Duodenal mucosa (tissue), 2 donors: ENCODE data around the gene KRR1.
"Not testable (repeated sequence)": the region's sequence is repeated elsewhere in the genome, so short reads cannot be mapped to it uniquely, and the experiment has no call there.

Experiments used
- H3K27ac ChIP-seq: one replicate; pipeline ENCODE4 v1.7.0; 2013; ENCODE audit warnings: low read depth, low read length
- H3K27me3 ChIP-seq, 2 donors: one replicate each; pipeline ENCODE4 v1.7.0; 2013; ENCODE audit warnings: low read length in 2 of 2, control low read depth in 1 of 2; ENCODE audit not compliant: insufficient read depth in 2 of 2, control insufficient read depth in 1 of 2
- H3K36me3 ChIP-seq, 2 donors: one replicate each; pipeline ENCODE4 v1.7.0; 2013; ENCODE audit warnings: low read length in 2 of 2, control low read depth in 1 of 2; ENCODE audit not compliant: insufficient read depth in 2 of 2, control insufficient read depth in 1 of 2
- H3K4me1 ChIP-seq, 2 donors: one replicate each; pipeline ENCODE4 v1.7.0; 2013; ENCODE audit warnings: low read length in 2 of 2, control low read depth in 1 of 2; ENCODE audit not compliant: insufficient read depth in 2 of 2, control insufficient read depth in 1 of 2
- H3K4me3 ChIP-seq, 2 donors: one replicate each; pipeline ENCODE4 v1.7.0; 2013; ENCODE audit warnings: low read length in 2 of 2, low read depth in 1 of 2
- H3K9ac ChIP-seq, 2 donors: one replicate each; pipeline ENCODE4 v1.7.0; 2013; ENCODE audit warnings: low read length in 2 of 2, low read depth in 1 of 2
- H3K9me3 ChIP-seq, 2 donors: one replicate each; pipeline ENCODE4 v1.7.0; 2013; ENCODE audit warnings: low read length in 2 of 2, control low read depth in 1 of 2; ENCODE audit not compliant: control insufficient read depth in 1 of 2

Gene KRR1

DNA sequence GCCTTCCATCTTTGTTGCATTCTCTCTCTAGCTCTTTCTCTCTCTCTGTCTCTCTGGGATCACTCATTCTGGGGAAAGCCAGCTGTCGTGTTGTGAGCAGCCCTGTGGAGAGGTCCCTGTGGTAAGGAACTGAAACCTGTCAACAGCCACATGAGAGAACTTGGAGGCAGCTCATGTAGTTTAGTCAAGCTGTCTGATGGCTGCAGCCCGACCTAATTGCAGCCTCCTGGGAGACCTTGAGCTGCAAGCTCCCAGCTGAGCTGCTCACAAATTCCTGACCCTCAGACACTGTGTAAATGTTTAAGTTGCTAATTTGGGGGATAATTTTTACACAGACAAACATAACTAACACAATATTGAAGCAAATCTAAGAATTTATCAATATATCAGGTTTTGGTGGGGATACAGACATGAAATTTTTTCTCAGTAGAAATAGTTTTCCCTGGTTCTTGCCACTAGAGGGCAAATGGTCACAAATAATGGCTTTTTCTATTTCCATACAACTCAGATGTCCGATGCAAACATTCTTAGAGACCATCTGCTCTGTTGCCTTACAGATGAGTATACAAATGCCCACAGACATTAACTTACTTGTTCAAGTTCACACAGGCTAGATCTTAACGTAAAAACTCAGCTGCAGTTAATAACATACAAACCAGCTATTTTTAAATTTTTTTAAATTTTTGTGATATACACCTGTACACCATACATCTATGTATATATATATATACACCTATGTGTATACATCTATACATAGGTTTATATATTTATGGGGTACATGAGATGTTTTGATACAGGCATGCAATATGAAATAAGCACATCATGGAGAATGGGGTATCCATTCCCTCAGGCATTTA, 15.5 kb upstream of the KRR1 start:
- Histone ChIP-seq H3K36me3 (no peaks in the 10 kb centered on the region), H3K4me3 (no peak overlapping the region), H3K4me1 (no peaks in the 10 kb centered on the region), H3K27me3 (no peaks in the 10 kb centered on the region), H3K9ac (no peak overlapping the region), H3K9me3 (no peaks in the 10 kb centered on the region), H3K27ac (no peak overlapping the region)

- H3K9me3 ChIP-seq = no peaks in the 10 kb centered on the region
- no peaks in the 10 kb centered on the region for H3K27me3 ChIP-seq
- no peaks in the 10 kb centered on the region for H3K4me1 ChIP-seq
- no peaks in the 10 kb centered on the region for H3K36me3 ChIP-seq
- no peak overlapping the region for H3K4me3 ChIP-seq
- H3K27ac ChIP-seq = no peak overlapping the region
- H3K9ac ChIP-seq = no peak overlapping the region
Measured at GRCh38 chr12:75525263-75525662, 13.9 kb upstream of the KRR1 start.

- not testable (repeated sequence) for H3K4me1 ChIP-seq, H3K36me3 ChIP-seq, H3K4me3 ChIP-seq, H3K27ac ChIP-seq, H3K9me3 ChIP-seq, H3K27me3 ChIP-seq, H3K9ac ChIP-seq
Measured at GRCh38 chr12:75522124-75522523, 10.7 kb upstream of the KRR1 start.

DNA sequence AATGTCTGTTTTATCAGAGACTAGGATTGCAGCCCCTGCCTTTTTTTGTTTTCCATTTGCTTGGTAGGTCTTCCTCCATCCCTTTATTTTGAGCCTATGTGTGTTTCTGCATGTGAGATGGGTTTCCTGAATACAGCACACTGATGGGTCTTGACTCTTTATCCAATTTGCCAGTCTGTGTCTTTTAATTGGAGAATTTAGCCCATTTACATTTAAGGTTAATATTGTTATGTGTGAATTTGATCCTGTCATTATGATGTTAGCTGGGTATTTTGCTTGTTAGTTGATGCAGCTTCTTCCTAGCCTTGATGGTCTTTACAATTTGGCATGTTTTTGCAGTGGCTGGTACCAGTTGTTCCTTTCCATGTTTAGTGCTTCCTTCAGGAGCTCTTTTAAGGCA, 9.8 kb upstream of the KRR1 start:
- not testable (repeated sequence) for H3K36me3 ChIP-seq, H3K9ac ChIP-seq, H3K9me3 ChIP-seq, H3K4me1 ChIP-seq, H3K27me3 ChIP-seq, H3K27ac ChIP-seq, H3K4me3 ChIP-seq

- Histone ChIP-seq H3K27ac (no peak overlapping the region), H3K27me3 (no peaks in the 10 kb centered on the region), H3K4me3 (peak overlapping the region in 1 of 2 donors; percentile 94), H3K9ac (no peak overlapping the region), H3K9me3 (no peaks in the 10 kb centered on the region), H3K4me1 (peaks cover 10 to 14% of the 10 kb centered on the region in 2 donors), H3K36me3 (peaks cover 0 to 20% of the 10 kb centered on the region in 2 donors)
Measured at GRCh38 chr12:75509621-75510020, 1.8 kb downstream of the KRR1 start.

DNA sequence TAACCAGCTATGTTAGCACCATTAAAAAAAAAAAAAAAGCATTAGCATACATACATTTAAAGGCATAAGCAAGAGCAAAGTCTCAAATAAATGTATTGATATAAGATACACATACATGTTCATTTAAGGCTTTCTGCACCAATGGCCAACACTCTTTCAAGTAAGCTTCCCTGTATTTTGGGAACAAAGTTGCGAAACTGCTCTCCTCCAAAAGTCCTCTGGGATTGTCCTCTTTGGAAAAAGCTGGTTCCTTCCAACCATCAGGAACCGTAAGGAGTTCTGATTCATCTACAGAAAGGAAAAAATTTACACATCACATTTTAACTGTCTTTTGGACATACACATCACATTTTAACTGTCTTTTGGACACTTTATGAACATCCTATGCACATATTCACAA, 3.2 kb downstream of the KRR1 start:
- Histone ChIP-seq H3K27ac (no peak overlapping the region), H3K27me3 (no peaks in the 10 kb centered on the region), H3K4me3 (no peak overlapping the region), H3K9ac (no peak overlapping the region), H3K9me3 (no peaks in the 10 kb centered on the region), H3K36me3 (peaks cover under 1 to 27% of the 10 kb centered on the region in 2 donors), H3K4me1 (peaks cover 10 to 14% of the 10 kb centered on the region in 2 donors)

GRCh38 chr12:75507086-75507485, 4.3 kb downstream of the KRR1 start:
- Histone ChIP-seq H3K27me3 (no peaks in the 10 kb centered on the region), H3K27ac (no peak overlapping the region), H3K9ac (no peak overlapping the region), H3K36me3 (peaks cover 10 to 38% of the 10 kb centered on the region in 2 donors), H3K4me1 (peaks cover 10 to 14% of the 10 kb centered on the region in 2 donors), H3K4me3 (no peak overlapping the region), H3K9me3 (no peaks in the 10 kb centered on the region)

GRCh38 chr12:75505706-75506312, 5.6 kb downstream of the KRR1 start:
- Histone ChIP-seq H3K27ac (no peak overlapping the region), H3K27me3 (no peaks in the 10 kb centered on the region), H3K4me3 (no peak overlapping the region), H3K9me3 (no peaks in the 10 kb centered on the region), H3K36me3 (peaks cover 17 to 50% of the 10 kb centered on the region in 2 donors), H3K4me1 (peaks cover 10% of the 10 kb centered on the region in 2 donors), H3K9ac (no peak overlapping the region)

- no peaks in the 10 kb centered on the region for H3K27me3 ChIP-seq
- H3K4me1 ChIP-seq = no peaks in the 10 kb centered on the region
- H3K9ac ChIP-seq = no peak overlapping the region
- no peak overlapping the region for H3K4me3 ChIP-seq
- peaks cover 17 to 59% of the 10 kb centered on the region in 2 donors for H3K36me3 ChIP-seq
- no peaks in the 10 kb centered on the region for H3K9me3 ChIP-seq
- no peak overlapping the region for H3K27ac ChIP-seq
Measured at GRCh38 chr12:75503866-75504265, 7.5 kb downstream of the KRR1 start.

DNA sequence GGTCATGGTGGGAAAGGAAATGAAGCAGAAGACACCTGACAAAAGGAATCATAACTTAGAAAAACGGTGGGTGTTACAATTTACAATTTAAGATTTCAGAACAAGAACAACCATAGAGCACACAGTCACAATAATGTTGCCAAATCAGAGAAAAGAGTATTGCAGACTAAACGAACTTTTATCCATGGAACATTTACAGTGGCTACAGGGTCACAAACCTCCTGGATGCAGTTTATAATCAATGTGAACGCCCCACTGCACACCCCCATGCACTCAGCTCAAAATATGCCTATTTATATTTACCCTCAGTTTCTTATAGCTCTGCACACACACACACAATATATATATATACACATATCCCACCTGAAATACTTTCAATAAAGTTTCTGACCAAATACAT, 8.0 kb downstream of the KRR1 start:
- Histone ChIP-seq H3K27me3 (no peaks in the 10 kb centered on the region), H3K4me1 (no peaks in the 10 kb centered on the region), H3K9me3 (no peaks in the 10 kb centered on the region), H3K36me3 (peaks cover 17 to 63% of the 10 kb centered on the region in 2 donors), H3K9ac (no peak overlapping the region), H3K27ac (no peak overlapping the region), H3K4me3 (no peak overlapping the region)
